H1 (cell line): ENCODE results near the gene PPIF. TPM values are rescaled to one million over a fixed set of nuclear protein-coding genes. Genes with fewer than 3 reads are reported as not detected.

Experiments used
- TEAD4 ChIP-seq: IDR thresholded peaks from 2 replicates; pipeline ENCODE4 v1.6.1; 2012; ENCODE audit warnings: low read depth, low read length, inconsistent platforms, mixed read lengths
- polyA plus RNA-seq, 7 experiments: library from polyadenylated mRNA; depleted of rRNA in 3 of 7; stranded (reverse) in 5 of 7; unstranded in 2 of 7; fragments of >200 nt in 5 of 7; fragments of 200-250 nt in 2 of 7; gene quantifications; 1 replicate in 5 of 7; 2 replicates in 1 of 7; 4 replicates in 1 of 7; pipeline versions ENCODE4 v1.2.1 to v1.2.3, GENCODE V29; 2011 to 2013; ENCODE audit warnings: missing spikeins in 2 of 7, mixed read lengths in 2 of 7
- total RNA-seq: library from RNA; stranded (reverse); fragmentation: NEBNext Ultra II Directional; extraction: Animal tissue kit (Norgen Biotek cat#: 25700); gene quantifications from 2 replicates; pipeline ENCODE4 v1.2.1, GENCODE V29; 2021

Gene PPIF
- total and polyA plus RNA-seq, 2 of the 8 experiments (the other 6 are each of a cell fraction or from before 2014, with no cell fraction given) = 70.2 to 77.6 TPM

DNA sequence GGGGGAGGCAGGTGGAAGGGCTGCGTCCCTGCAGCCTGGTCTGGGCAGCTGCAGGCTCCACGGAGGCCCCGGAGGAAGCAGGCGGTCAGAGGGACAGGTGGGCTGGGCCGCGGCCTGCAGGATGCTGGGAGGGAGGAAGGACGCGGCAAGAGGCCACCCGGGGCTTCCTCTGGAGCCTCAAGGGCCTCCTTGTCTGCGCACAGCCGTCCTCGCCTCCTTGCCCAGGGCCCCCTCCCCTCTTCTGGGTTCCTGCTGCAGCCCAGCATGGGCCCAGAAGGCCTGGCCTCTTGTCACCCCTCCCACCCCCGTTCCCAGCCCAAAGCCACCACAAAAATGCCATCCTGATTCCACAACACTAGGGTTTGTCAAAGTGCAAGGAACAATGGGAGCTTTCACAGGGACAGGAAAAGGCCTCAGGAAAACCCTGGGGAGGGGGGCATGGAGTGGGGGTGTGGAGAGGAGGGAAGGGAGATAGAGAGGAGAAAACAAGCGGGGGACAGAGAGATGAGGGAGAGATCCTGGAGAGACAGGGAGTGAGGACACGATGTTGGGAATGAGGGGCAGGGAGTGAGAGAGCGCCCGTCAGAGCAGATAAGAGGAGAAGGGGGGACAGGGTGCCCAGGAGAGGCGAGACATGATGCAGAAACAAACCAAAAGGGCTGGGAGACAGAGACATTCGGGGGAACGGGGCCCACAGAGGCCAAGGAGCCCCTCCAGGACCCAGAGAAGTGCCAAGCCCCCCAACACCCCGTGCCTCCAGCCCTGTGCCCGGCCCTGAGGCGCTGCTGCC, 56.4 kb downstream of the PPIF start (continued):
- no peak for TF ChIP-seq TEAD4
